ENCODE measurements around the gene HJURP.

- TF ChIP-seq CTCF (IDR thresholded peaks at IDR 0.05) (no peak), EZH2 (IDR thresholded peaks at IDR 0.05) (no peak), EZH2phosphoT487 (IDR thresholded peaks at IDR 0.05) (no peak)
Observed at GRCh38 chr2:233849607-233850271, 4.6 kb downstream of the HJURP start.

Measured in neural progenitor cell (in vitro differentiated cells).